Hematopoietic multipotent progenitor cell treated with erythropoietin and hydrocortisone succinate and interleukin-3 and kit ligand, for 4 days (in vitro differentiated cells): ENCODE measurements around the gene FAF1.
A peak's percentile ranks its signal among the peaks of the same experiment; 100 is the strongest.
"Not testable (repeated sequence)": the region's sequence is repeated elsewhere in the genome, so short reads cannot be mapped to it uniquely, and the experiment has no call there.

Experiments
- DNase-seq: peaks from one replicate; pipeline ENCODE4 v3.0.0-alpha.2; 2015

The FAF1 gene

DNA sequence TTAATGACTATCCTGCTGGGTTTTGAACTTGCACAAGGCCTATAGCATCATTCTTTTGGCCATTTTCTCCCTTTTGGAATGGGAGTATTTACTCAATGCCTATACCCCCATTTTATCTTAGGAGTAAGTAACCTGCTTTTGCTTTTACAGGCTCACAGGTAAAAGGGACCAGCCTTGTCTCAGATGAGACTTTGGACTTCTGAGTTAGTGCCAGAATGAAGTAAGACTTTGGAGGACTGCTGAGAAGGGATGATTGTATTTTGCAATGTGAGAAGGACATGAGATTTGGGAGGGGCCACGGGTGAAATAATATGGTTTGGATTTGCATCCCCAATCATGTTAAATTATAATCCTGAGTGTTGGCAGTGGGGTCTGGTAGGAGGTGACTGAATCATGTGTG lies 212.7 kb downstream of the FAF1 start:
- no peak for DNase-seq

DNA sequence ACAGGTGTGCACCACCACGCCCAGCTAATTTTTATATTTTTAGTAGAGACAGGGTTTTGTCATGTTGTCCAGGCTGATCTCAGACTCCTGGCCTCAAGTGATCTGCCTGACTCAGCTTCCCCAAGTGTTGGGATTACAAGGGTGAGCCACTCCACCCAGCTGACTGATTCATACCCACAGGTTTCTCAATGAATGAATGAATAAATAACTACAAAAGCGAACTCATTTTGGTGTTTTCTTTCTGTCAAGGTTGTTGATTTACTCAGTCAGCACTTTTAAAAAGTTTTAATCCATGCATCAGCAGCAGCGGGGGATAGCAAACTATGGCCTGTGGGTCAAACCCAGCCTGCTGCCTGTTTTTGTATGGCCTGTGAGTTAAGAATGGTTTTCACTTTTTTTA lies 217.5 kb downstream of the FAF1 start:
- no peak for DNase-seq

DNA sequence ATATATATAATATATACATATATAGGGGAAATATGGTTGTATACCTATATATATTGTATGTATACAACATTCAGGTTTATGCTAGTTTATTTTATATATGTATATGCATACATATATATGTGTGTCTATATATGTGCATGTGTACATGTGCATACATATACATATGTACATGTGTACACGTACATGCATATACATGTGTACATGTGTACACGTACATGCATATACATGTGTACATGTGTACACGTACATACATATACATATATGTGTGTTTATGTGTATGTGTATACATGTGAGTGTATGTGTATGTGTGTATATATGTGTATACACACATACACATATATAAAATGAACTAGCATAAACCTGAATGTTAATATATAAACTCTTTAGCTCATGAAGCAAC lies 220.9 kb downstream of the FAF1 start:
- DNase-seq: no peak

DNA sequence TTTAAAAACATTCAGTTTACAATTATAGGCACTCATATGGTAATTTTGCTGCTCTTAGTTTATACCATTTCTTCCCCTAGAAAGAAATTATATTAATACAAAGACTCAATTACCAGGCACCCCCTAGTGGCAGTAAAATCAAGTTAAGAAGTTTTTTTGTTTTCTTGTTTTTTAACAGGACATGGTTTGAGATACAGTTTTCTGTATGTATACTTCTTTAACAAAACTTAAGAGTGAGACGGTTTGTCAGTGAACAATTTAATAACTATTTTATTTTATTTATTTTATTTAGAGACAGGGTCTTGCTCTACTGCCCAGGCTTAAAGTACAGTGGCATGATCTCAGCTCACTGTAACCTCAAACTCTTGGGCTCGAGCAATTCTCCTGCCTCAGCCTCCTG lies 224.6 kb downstream of the FAF1 start:
- peak; percentile 67 for DNase-seq

DNA sequence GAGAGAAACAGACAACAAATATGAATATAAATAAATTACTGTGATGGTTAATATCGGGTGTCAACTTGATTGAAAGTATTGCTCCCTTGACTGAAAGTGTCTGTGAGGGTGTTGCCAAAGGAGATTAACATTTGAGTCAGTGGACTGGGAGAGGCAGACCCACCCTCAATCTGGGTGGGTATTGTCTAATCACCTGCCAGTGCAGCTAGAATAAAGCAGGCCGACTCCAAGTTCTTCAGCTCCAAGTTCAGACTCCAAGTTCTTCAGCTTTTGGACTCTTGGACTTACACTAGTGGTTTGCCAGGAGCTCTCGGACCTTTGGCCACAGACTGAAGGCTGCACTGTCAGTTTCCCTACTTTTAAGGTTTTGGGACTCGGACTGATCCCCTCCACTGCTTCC lies 232.5 kb downstream of the FAF1 start:
- DNase-seq: not testable (repeated sequence)

DNA sequence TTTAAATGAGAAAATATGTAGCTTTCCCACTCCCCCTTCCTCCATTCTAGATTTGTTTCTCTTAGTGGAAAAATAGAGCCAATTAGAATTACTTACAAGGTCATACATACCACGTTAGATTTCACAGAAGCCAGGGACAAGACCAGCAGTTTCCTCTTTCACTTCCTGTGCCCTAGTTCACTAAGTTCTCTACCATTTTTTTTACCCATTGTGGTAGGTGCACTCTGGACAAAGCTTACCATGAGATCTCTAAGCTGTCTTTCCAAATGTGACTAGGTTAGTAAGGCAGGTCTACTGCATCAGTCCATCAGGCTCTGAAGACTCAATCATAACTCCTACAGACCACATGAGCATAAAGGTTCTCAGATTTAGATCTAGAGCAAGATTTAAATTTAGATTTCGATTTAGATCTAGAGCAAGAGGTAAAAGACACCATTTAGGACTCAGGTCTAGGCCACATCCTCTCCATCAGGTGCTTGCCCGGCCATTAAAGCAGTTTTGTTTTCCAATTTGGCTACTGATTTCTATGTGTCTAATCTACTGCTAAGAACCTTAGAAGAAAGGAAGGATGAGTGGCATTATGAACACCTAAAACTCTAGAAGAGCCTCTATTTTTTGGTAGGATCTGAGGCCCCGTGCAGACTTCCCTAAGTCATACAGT lies 235.3 kb downstream of the FAF1 start:
- DNase-seq: peak; percentile 48

DNA sequence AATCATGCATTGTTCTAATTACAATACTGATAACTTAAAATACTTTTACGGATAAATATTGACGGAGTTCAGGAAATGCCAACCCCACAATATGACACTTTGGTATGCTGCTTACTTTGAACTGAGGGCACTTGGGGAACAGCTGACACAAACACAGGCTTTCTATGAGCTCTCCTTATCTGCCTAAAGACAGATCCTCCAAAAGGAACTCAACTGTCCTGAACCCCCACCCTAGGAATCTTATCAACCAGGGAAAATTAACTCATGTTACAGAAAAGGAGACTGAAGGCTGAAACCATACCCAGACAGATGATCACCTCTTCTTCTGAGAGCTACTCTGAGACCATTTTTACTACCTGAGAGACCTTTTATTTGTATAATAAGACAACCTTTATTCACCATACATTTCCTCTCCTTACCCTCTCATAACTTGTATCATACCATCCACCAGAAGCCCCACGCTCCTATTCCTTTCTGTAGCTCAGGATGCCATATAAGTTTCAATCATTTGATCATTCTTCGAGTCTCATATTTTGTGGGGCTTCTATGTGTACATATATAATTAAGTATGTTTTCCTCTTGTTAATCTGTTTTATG lies 239.5 kb downstream of the FAF1 start:
- DNase-seq: peak; percentile 74

DNA sequence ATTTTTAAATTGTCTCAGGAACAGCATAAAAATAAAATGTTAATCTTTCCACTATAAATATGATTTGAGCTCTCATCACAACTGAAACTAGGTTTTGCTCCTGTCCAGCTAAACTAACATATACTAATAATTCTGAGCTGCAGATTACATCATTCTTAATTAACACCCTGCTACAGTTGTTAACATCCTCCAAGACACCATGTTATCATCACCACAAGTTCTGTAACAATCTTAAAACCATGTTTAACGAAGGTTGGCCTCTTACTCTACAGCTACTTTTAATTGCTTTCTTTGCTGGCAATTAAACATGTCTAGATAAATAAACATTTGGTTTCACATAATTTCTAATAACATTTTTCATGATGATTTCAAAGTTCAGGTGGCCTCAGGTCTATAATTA lies 240.9 kb downstream of the FAF1 start:
- DNase-seq: no peak

DNA sequence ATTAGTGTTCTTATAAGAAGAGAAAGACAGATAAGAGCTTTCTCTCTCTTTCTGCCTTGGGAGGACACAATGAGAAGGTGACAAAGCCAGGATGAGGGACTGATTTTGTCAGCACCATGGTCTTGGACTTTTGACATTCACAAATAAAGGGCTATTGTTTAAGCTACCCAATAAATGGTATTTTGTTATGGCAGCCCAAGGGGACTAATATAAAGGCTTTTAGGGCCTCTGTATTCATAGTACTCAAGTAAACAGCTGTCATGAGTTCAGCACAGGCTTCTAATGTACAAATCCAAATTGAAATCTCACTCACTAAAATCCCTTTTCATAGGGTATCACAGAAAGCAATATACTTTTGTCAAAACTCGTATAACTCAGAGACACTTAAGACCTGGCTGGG lies 242.7 kb downstream of the FAF1 start:
- DNase-seq: no peak

DNA sequence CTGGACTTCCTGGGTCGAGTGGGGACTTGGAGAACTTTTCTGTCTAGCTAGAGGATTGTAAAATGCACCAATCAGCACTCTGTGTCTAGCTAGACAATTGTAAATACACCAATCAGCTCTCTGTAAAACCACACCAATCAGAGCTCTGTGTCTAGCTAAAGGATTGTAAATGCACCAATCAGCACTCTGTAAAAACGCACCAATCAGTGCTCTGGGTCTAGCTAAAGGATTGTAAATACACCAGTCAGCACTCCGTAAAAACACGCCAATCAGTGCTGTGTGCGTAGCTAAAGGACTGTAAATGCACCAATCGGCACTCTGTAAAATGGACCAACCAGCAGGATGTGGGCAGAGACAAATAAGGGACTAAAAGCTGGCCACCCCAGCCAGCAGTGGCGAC lies 243.6 kb downstream of the FAF1 start:
- not testable (repeated sequence) for DNase-seq

DNA sequence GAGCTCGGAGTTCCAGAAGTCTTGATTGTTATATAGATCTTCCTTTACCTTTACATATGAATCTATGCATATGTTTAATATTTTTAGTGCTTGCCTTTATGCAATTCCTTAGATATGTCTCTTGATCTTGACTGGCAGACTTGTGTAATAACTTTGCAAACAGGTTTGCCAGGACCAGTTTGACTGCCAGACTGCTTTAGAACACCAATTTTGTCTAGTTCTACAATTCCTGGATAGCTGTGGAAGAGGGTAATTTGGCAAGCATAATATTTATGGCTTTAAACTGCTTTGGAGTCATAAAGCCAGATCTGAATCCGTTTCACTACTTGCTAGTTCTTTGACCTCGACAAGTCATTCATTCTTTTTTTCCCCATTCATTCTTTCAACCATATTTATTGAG lies 250.0 kb downstream of the FAF1 start:
- DNase-seq: no peak

DNA sequence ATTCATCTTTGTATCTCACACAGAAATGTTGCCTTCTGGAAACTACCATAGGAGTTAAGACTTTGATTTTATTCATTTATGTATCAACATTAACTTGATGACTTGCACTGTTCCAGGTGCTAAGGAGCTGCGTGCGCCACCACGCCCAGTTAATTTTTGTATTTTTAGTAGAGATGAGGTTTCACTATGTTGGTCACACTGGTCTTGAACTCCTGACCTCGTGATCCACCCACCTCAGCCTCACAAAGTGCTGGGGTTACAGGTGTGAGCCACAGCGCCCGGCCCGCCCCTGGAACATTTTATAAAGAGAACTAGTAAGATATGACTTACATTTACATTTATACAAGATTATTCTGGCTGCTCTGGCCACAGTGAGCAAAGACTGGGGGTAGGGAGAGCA lies 252.2 kb downstream of the FAF1 start:
- no peak for DNase-seq

DNA sequence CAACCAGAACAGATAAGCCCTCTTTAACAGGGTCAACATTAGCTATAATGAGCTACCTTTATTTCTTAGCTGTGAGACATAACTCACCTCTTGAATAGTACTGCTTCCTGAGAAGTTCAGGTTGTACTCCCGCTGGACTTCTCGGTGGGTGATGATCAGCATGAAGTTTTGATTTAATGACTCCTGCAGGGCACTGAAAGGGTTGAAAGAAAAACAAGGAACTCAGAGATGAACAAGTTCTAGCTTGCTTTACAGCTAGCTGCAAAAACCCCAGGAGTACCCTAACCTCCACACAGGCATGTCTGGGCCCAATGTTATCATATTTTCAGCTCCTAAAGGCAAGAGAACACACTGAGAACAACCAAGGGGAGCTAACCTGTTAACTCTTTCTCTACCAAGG lies 254.4 kb downstream of the FAF1 start:
- DNase-seq: no peak

DNA sequence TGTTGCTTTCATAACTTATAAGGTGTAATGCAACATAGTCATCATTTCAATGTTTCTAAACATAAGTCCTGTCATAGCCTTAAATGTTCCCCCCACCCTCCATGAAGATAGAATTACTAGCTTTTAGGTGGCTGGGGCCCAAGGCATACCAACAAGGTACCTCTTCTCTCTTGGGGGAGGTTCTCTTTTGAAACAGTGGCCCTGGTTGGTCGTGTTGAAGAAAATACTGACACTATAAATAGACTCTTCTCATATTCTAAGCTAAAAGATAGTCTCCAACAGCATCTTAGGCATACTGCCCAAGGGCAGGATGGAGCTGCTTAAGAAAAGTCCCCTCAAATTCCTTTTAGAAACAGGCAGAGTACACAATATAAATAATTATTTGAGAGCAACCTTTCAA lies 255.0 kb downstream of the FAF1 start:
- no peak for DNase-seq

DNA sequence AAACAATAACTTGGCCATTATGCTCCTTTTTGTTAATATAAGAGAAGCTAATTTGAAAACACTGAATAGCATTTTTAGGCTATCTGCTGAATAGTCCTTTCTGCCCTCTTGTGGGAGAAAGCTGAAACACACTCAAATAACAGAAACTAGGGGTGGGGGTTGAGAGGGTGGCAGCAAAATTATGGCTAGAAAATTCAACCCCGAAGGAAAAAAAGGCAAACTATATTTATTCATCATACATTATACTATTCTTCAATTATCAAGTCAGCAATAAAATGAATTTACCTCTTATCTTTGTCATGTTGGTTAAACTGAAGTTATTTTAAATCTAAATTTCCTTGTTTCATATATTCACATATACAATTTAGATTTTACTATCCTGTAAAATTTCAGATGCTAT lies 255.9 kb downstream of the FAF1 start:
- DNase-seq: peak; percentile 72

DNA sequence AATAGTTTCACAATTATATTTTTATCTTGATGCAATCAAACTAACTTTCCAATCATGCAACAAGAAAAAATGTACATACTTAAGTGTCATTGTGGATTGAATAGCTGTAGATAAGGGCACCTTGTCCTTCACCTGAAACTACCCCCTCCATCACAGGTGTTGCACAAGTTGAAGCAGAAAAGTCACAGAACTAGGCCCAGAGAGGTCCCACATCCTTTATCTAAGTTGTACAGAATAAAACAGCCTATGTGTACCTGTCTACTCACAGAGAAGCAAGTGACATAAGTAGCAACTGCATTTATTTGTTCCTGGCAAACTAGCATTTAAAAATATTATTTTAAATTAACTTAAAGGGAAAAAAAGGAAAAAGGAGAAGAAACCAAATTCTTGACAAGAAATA lies 256.8 kb downstream of the FAF1 start:
- no peak for DNase-seq

DNA sequence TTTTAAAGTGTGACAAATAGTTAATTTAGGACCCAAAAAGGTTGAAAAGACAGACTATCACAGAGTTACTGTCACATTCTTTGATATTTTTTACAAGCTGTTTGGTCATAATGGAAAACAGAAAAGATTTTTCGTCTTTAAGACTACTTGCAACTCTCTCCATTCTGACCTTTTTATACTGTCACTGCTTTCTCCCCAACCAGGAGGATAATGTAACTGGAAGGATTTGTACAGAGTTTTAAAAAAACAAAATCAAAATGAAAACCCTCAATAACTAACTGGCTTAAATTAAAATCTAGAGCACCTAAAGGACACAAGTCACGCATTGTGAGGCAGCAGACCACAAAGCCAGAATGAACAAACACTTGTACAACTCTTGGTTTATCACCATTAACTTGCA lies 257.7 kb downstream of the FAF1 start:
- no peak for DNase-seq

DNA sequence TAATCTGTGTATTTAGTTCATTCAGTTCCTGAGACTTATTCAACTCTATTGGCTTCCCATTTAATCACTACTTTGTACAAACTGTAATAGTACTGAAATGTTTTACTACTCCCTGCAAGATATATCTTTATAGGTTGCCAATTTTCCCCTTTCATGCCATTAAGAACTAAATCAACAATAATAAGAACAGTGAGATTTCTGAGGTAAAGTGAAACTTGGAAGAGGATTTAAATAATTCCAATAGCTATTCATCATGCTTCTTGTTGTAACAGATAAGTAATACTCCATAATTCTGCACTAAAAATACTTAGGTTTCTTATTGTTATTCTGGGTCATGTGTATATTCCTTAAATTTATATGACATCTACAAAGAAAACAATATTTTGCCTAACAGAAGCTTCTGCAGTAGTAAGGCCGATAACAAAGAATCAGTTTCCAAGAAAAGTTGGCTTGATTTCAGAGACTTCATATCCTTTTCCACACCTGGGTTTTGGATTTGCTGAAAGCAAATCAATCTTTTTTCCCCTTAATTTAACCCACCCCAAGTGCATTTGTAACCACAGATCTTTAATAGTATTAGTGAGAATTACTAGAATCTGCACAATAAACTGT lies 258.3 kb downstream of the FAF1 start:
- no peak for DNase-seq

DNA sequence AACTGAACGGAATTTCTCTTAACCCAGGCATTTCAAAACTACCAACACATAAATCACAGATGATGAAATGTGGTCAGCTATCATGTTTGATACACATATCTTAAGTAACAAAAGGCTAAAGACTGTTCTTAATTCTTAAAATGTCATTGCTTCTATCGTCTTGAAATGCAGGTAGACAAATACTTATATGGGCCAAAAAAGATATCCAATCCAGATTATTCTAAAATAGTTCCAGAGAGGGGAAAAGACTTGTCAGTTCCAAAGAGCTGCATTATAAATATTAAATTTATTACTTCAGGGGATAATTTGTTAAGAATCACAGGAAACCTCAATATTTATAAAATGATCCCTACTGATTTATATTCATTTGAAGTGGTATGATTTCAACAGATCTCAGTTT lies 259.4 kb downstream of the FAF1 start:
- no peak for DNase-seq

DNA sequence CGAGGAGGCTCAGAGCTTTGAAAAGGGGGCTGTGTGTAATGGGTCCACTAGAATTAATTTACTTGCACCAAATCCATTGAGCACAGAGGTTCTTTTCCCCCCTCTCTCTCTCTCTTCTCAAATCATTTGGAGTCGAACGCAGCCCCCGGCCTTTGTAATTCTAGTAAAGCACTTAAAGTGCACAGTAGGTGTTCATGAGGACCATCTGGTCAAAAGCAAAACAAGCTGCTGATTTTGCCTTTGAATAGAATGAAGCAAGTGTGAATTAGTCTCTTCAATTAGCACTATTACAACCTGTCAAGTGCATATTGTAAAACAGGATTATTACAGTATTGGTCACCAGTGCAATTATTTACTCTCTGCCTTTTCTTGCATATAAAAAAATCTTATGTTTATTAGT lies 259.9 kb downstream of the FAF1 start:
- no peak for DNase-seq

DNA sequence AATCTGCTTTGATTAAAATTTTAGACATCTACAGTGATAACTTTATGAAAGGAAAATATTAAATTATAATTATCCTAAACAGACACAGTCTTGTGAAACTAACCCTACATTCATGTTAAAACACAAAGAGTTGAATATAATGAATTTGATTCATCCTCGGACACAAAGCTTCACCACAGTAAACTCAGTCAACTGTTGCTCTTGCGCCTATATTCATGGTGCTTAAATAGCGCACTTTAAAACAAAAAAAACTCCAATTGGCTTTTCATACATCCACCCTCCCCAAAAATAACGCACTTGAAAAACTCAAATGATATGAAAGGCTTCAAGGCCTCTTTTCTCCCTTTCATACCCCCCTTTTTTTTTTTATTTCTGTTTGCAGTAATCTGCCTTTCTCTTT lies 260.3 kb downstream of the FAF1 start:
- no peak for DNase-seq

DNA sequence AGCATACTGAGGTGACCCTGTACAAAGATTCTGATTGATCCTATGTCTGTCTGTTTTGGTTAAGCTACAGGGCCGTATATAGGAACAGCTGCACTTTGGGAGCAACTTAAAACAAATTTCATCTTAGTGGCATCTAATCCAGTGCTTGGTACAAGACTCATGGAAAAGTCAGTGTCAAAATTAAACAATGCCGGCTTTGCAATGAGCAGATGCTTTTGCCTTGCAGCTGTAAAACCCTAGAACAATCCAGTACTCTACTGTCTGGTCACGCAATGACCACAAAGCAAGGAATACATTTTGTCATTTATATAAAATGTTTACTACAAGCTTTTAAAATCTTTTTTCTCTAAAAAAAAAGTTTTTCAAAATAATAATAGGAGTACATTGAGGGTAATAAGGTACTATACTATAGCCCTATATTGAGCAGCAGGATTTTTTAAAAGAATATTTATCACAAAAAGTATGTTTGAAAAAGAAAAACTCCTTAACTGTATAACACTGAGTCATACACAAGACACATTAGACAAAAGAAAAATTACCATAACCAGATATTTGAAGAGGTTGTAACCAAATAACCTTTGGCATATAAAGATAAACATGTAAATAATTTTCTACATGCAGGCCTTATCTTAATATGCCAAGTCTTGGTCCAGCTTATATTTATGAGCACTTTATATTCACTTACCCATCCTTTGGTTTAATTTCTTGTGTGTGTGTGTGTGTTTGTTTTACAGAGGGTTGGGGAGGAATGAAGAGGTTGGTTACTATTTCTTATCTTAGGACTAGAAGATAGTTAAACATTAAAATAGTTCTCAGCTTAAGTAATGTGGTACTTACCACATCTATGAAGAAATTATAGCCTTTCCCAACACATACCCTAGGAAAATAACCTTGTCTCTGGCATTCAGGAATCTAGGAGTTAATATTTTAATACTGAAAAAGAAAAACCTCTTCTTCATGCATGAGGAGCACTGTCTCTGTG lies 262.3 kb downstream of the FAF1 start:
- DNase-seq: no peak

DNA sequence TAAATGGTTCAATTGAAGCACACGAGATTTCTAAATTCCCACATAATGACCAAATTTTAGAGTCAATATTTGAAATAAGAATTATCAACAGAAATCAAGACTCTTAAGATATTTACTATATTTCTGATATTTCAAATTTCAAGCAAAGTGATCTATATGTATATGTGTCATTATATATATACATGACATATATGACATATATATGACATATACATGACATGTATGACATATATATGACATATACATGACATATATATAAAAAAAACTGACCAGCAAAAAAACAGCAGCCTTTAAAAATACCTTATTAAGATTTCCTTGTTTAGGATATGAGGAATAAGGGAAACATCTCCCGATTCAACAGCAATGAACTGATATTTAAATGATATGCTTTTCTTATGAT lies 266.2 kb downstream of the FAF1 start:
- no peak for DNase-seq

DNA sequence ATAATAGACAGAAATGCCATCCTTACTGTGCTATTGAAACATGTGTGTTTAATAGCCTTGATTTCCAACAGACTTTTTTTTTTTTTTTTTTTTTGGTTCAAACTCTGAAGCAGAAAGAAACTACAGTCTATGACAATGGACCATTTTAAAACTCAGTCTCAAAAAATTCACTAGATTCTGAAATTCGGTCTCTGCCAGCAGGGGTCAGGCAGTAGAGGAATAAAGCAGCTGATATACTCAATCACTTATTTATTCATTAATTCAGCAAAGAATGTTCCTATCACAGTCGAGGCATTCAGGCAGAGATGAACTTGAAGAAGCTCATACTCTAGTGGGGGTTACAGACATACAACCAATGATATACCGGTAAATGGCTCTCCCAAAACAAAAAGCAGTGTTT lies 275.9 kb downstream of the FAF1 start:
- no peak for DNase-seq
